ENCODE data around the gene HBG1.
A peak's percentile ranks its signal among the peaks of the same experiment; 100 is the strongest.

HBG1 gene

GRCh38 chr11:5204787-5205186, 44.9 kb downstream of the HBG1 start:
- peak; percentile 69 for DNase-seq (ENCODE audit: low read depth)
- no peak overlapping the region for H3K4me3 ChIP-seq (ENCODE audit: low read length)
- peak; percentile 56 for TF ChIP-seq CTCF (IDR thresholded peaks at IDR 0.05; ENCODE audit: insufficient read depth, low read depth, low read length, missing control alignments)

- no peak overlapping the region for H3K4me3 ChIP-seq (ENCODE audit: low read length)
- no peak for DNase-seq (ENCODE audit: low read depth)
- TF ChIP-seq CTCF (IDR thresholded peaks at IDR 0.05; ENCODE audit: insufficient read depth, low read depth, low read length, missing control alignments), result no peak
Observed at GRCh38 chr11:5203366-5203765, 46.3 kb downstream of the HBG1 start.

- no peak for TF ChIP-seq CTCF (IDR thresholded peaks at IDR 0.05; ENCODE audit: insufficient read depth, low read depth, low read length, missing control alignments)
- H3K4me3 ChIP-seq (ENCODE audit: low read length), result no peak within 1 kb of the TSS
Observed at GRCh38 chr11:5200582-5200981, 49.1 kb downstream of the HBG1 start, which contains the start of gene OR51V1. Gene OR51V1, minus strand, starts transcription at chr11:5200682. Its CDS starts 0 bp downstream, at chr11:5200682.

GRCh38 chr11:5198285-5198684, 51.4 kb downstream of the HBG1 start:
- no peak for DNase-seq (ENCODE audit: low read depth)
- no peak overlapping the region for H3K4me3 ChIP-seq (ENCODE audit: low read length)
- no peak for TF ChIP-seq CTCF (IDR thresholded peaks at IDR 0.05; ENCODE audit: insufficient read depth, low read depth, low read length, missing control alignments)

More at GRCh38 chr11:5200582-5200981, 49.1 kb downstream of the HBG1 start, which contains the start of gene OR51V1:
- no peak for DNase-seq (ENCODE audit: low read depth)
